ENCODE results near the gene PARP6. TPM values are rescaled to one million over a fixed set of nuclear protein-coding genes. Genes with fewer than 3 reads are reported as not detected.
A peak's percentile ranks its signal among the peaks of the same experiment; 100 is the strongest.

PARP6 gene
- total and polyA plus RNA-seq, 9 of the 15 experiments (the other 6 are each of a cell fraction or from before 2014, with no cell fraction given) = 14.8 to 83.2 (median 28.3) TPM

- no peak for TF ChIP-seq KHSRP (IDR thresholded peaks at IDR 0.05)
- TF ChIP-seq EHMT2 (IDR thresholded peaks at IDR 0.05) = peak; percentile 97
- TF ChIP-seq NCOA6 (IDR thresholded peaks at IDR 0.05) = no peak
- TF ChIP-seq RAD21 (CRISPR knock-in tag; conservative IDR thresholded peaks at IDR 0.05 in 1 of 2, IDR thresholded peaks at IDR 0.05 in 1 of 2) = no peak
- TF ChIP-seq ZNF830 (CRISPR knock-in tag; IDR thresholded peaks at IDR 0.05) = no peak
- no peak for TF ChIP-seq WHSC1 (IDR thresholded peaks at IDR 0.05; ENCODE audit: low read length)
- TF ChIP-seq POU5F1 (IDR thresholded peaks at IDR 0.05; ENCODE audit: borderline replicate concordance, low read depth, low read length, partially characterized antibody) = no peak
- TF ChIP-seq ZNF511 (CRISPR knock-in tag; IDR thresholded peaks at IDR 0.05) = peak; percentile 98
- TF ChIP-seq TRIM24 (IDR thresholded peaks at IDR 0.05) = no peak
- TF ChIP-seq TCF3 (CRISPR knock-in tag; IDR thresholded peaks at IDR 0.05) = peak; percentile 36; the same call in 1 of the 2 replicates
- no peak for TF ChIP-seq ID3 (CRISPR knock-in tag; IDR thresholded peaks at IDR 0.05)
- no peak for TF ChIP-seq ID3 (tag; IDR thresholded peaks at IDR 0.05)
- no peak for TF ChIP-seq ZNF589 (CRISPR knock-in tag; IDR thresholded peaks at IDR 0.05; ENCODE audit: low read depth)
- no peak for TF ChIP-seq PHB (CRISPR knock-in tag; IDR thresholded peaks at IDR 0.05)
- no peak for TF ChIP-seq E2F3 (CRISPR knock-in tag; IDR thresholded peaks at IDR 0.05)
- no peak for TF ChIP-seq STAT6 (CRISPR knock-in tag; IDR thresholded peaks at IDR 0.05)
- no peak for TF ChIP-seq RBBP5 (IDR thresholded peaks at IDR 0.05; ENCODE audit: borderline replicate concordance, insufficient read depth, low read length, poor library complexity, severe bottlenecking)
- no peak for TF ChIP-seq COPS2 (conservative IDR thresholded peaks at IDR 0.05)
- peak; percentile 85 to 96 for TF ChIP-seq SIN3A (IDR thresholded peaks at IDR 0.05; ENCODE audit: borderline replicate concordance in 2 of 2, control insufficient read depth in 1 of 2, low read depth in 2 of 2, low read length in 2 of 2)
- no peak for TF ChIP-seq TFAM (CRISPR knock-in tag; conservative IDR thresholded peaks at IDR 0.05)
- no peak for TF ChIP-seq ZNF445 (CRISPR knock-in tag; IDR thresholded peaks at IDR 0.05; ENCODE audit: low read depth)
- no peak for TF ChIP-seq HDAC8 (tag; IDR thresholded peaks at IDR 0.05)
- no peak for TF ChIP-seq NFATC3 (IDR thresholded peaks at IDR 0.05)
- no peak for TF ChIP-seq THRA (IDR thresholded peaks at IDR 0.05)
- TF ChIP-seq BRCA1 (IDR thresholded peaks at IDR 0.05) = no peak
- 0 out of 2 replicates have a peak, but pooled peaks have one; percentile 55 for TF ChIP-seq BRCA1 (CRISPR knock-in tag; IDR thresholded peaks at IDR 0.05)
Observed at GRCh38 chr15:72319360-72319984, 47.1 kb upstream of the PARP6 start (continued).
